ENCODE data around the gene COL6A6.

GRCh38 chr3:130516645-130517512 lies at the start of gene COL6A6:
- TF ChIP-seq POLR2A (IDR thresholded peaks at IDR 0.05) (no peak), CTCF (IDR thresholded peaks at IDR 0.05) (no peak)
